Activated CD4-positive, CD25-positive, alpha-beta regulatory T cell treated with anti-CD3 and anti-CD28 coated beads, Interleukin-2, amount 50 U/mL, for 24 hours (primary cell): ENCODE data around the gene CNDP1.

Source experiments
- ATAC-seq, 2 donors: fragments of 150-1000 bp; cut with Tn5 transposase; one replicate each; pipeline ENCODE4 v1.10.0; 2021; ENCODE audit warnings: mild to moderate bottlenecking in 1 of 2, moderate library complexity in 1 of 2

CNDP1 gene

DNA sequence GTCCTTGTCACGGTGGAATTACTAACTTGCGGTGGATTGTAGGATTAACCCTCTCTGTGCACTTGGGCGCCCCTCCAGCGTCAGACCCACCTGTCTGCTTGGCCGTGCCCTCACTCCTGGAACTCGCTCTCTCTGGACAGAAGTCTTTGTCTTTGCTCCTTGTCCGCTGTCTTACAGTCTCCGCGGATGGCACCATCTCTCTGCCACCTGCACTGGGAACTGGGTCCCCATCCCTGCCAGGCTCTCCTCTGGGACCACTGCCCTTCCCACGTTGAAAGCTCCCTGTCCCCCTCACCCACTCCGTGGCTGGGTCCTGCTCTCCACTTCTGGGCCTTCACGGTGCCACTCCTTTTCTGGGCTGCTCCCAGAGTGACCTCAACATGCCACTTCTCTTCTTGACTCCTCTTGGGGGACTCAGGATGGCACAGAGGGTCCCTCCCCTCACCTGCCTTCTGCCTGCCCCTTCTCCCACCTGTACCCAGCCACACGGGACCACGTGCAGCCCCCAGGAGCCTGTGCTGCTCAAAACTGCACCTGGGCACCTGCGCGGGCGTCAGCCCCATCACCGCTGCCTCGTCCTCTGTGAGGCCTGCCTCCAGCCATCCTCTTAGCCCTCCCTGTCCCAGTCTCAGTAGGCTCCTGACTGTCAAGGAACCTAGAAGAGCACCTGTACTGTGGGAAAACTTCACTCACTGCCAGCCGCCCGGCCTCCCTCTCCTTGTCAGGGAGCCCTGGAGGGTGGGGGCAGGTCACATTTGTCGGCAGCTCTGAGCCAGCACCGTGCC lies 27.0 kb upstream of the CNDP1 start:
- no peak for ATAC-seq

GRCh38 chr18:74507927-74508326 lies 26.4 kb upstream of the CNDP1 start:
- no peak for ATAC-seq

GRCh38 chr18:74508366-74508765 lies 25.9 kb upstream of the CNDP1 start:
- ATAC-seq = no peak

- no peak for ATAC-seq
Observed at GRCh38 chr18:74508821-74509225, 25.5 kb upstream of the CNDP1 start.

DNA sequence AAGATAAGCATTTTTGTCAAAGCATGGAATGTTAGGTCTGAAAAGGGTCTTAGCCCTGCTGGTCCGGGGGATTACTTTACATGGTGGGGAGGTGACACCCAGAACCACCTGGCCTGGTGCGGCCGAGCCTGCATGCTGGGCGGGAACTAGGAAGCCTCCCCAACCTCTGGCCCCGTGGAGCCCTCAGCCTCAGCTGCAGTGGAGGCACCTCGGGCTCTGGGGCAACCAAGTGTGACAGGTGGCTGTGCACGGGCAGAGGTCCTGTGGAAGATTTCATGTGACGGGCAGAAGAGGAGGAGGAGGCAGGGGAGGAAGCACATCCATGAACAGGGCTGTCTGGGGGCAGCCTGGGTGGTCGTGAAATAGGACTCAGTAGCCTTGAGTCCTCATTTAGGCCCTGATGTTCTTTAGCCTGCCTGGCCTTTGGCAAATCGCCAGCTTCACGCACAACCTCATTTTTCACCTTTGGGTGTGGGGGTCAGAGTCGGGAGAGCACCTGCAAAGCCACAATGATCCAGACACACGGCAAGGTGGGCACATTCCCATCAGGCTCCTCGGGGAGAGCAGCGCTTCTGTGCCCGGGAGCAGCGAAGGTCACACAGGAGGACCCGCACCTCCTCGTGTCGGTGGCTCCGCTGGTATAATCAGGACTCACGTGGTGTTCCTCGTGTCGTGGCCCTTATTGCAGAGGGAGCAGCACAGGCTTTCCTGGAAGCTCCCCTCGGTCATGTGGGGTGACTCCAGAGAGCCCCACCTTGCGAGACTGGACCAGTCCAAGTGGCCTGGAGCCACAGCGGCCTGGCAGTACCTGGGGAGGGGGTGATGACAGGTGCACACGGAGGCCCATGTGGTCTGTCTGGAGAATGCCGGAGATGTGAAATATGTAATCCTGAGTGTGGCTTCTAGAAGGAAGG lies 24.2 kb upstream of the CNDP1 start:
- ATAC-seq = no peak

- ATAC-seq = no peak
Observed at GRCh38 chr18:74510770-74511095, 23.6 kb upstream of the CNDP1 start.

DNA sequence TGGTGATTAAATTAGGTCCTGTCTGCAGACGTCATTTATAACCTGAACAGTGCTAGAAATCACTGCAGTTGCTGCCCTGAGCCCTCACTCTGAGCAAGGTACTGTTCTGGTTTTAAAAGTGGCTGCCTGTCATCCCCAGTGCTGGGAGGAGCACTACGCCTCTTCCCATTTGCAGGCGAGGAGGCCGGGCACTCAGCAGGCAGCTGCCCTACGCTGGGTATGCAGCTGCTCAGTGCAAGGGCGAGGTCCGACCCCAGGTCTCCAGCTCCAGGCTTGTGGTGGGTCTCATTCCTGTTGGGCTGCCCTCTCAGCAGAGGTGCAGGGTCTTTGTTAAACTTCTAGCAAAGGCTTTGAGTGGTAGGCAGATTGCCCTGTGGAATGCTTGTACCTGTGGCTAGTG lies 22.5 kb upstream of the CNDP1 start:
- ATAC-seq = no peak

GRCh38 chr18:74512321-74513053 lies 21.8 kb upstream of the CNDP1 start:
- ATAC-seq = no peak

- ATAC-seq = no peak
Observed at GRCh38 chr18:74513149-74513882, 21.0 kb upstream of the CNDP1 start.

DNA sequence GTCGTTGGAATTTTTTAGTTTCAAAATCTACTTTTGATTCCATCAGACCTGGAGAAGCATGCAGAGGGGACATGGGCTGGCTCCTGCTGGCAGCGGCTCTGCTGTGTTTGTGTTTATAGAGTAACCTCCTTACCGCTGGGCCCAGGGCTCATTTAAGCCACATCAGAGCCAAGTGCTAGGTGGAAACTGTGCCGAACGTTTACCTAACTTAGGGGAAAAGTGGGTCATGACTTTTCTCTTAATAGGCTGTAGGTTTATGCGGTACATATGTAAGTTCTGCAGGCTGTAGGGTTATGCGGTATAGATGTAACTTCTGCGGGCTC lies 20.5 kb upstream of the CNDP1 start:
- no peak for ATAC-seq

GRCh38 chr18:74514860-74515495 lies 19.3 kb upstream of the CNDP1 start:
- ATAC-seq = no peak

DNA sequence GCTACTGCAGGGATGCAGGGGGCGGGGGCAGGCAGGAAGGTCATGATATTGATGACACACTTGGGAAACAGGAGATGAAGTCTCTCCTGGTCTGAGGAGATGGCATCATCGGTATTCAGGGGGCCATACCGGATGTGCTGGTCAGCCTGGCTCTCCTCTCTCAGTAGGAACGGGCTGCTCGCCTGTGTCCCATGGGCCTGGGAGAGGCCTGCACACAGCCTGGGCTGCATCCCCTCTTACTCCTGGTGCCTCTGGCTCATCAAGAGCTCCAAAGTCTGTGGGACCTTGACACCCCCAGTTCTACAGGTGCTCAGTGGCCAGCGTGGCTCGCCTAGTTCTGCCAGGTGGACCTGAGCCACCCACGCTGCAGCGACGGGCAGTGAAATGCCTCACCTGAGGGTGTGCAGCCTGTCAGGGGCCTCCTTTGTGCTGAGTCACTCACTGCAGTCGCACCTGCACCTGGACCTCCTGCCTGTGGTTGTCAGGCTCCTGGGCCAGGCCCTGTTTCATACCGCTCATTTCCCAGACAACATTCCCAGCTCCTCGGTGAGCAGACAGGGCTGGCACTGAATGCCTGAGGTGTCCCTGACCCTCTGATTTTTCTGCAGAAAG lies 18.6 kb upstream of the CNDP1 start:
- no peak for ATAC-seq

GRCh38 chr18:74516271-74517235 lies 17.7 kb upstream of the CNDP1 start:
- no peak for ATAC-seq

GRCh38 chr18:74517236-74517630 lies 17.1 kb upstream of the CNDP1 start:
- ATAC-seq = no peak

DNA sequence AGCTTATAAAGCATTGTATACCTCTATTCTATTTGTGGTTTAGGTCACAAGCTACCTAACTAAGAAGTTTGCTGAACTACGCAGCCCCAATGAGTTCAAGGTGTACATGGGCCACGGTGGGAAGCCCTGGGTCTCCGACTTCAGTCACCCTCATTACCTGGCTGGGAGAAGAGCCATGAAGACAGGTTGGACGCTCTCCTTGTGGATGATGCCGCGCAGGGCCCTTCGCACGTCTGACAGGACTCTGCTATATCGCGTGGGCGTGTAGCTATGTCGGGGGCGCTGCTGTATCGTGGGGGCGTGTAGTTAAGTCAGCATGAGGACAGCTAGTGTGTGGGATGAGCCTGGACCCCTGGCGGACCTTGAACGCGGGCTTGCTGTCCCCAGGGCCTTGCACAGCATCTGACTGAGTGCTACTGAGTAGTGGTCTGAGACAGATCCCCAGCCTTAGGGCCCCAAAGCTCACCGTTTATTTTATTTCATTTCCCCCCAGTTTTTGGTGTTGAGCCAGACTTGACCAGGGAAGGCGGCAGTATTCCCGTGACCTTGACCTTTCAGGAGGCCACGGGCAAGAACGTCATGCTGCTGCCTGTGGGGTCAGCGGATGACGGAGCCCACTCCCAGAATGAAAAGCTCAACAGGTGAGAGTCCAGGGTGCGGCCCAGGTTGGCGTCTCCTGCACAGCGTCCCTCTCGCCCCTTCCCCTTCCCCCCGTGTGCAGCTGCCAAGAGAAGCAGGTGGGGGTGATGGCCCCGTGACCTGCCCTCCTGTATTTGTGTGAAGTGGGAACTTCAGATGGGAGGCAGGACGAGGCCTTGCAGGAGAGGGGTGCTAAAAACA lies 15.6 kb upstream of the CNDP1 start:
- no peak for ATAC-seq

DNA sequence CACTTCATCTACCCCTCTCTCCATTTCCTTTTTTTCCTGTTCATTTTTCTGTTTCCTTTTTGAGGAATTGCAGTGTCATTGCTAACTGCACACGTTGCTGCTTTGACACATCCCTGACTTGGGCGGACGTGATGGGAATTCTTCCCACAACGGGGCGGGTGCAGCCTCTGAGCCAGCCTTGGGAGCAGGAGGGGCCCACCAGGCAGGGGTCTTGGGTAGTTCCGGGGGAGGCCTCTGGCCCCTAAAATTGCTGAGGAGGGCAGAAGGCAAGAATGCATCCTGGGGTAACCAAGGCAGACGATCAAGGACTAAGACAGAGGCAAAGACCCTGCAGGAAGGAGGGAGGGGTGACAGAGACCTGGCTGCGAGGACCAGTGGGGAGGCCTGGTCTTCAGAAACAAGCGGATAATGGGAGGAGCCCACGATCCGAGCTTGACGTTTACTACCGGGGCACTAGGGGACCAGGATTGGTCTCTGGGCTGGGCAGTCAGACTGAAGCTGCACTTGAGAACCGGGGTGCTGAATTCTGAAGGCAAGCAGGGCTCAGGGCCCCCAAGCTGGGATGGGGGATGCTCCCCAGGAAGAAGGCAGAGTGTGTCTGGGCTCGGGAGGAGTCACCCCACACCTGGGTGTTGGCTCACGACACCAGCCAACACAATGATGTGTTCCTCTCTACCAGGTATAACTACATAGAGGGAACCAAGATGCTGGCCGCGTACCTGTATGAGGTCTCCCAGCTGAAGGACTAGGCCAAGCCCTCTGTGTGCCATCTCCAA lies 14.8 kb upstream of the CNDP1 start:
- ATAC-seq = no peak

GRCh38 chr18:74520096-74520833 lies 14.0 kb upstream of the CNDP1 start:
- ATAC-seq = no peak

DNA sequence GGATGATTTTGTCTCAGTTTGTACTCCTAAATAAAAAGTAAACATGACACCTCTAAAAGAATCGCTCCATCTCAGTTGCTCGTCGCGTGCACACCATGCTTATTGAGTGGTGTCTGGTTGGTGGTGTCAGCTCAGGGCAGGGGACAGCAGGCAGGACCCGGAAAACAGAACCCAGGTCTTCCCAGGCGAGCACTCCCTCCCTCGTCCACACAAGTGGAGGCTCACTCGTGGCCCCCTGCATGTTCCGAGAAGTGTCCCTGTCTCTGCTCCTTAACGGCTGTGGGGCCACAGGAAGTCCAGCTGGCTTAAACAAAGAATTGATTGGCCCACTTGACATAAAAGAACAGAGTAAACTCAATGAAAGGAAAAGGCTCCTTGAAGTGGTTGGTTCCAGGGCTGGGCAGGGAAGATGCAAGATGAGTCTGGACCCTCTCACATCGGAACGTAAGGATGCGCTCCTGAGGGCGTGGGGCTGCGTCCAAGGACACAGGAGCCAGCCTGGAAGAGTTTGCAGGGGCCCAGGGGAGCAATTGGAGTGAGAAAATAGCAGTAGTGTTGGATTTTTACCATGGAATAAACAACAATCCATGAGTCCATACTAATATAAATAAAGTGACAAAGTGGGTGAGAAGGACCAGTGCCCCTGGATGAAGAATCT lies 13.1 kb upstream of the CNDP1 start:
- no peak for ATAC-seq
